Measurements from ENCODE around the gene ADAM8. TPM values are rescaled to one million over a fixed set of nuclear protein-coding genes. Genes with fewer than 3 reads are reported as not detected.
A peak's percentile ranks its signal among the peaks of the same experiment; 100 is the strongest.
"Not testable (repeated sequence)": the region's sequence is repeated elsewhere in the genome, so short reads cannot be mapped to it uniquely, and the experiment has no call there.

ADAM8 gene
- polyA plus RNA-seq, 1 donor: 3.3 TPM

- no peak for DNase-seq
These were observed 10.4 kb downstream of the ADAM8 start for GRCh38 chr10:133266056-133266795.

- DNase-seq: not testable (repeated sequence)
These were observed 11.6 kb downstream of the ADAM8 start for GRCh38 chr10:133265052-133265451.

- no peak for DNase-seq
These were observed 12.2 kb downstream of the ADAM8 start for GRCh38 chr10:133264461-133264860.

GRCh38 chr10:133263674-133264073 is 13.0 kb downstream of the ADAM8 start:
- no peak for DNase-seq

- no peak for DNase-seq
These were observed 14.0 kb downstream of the ADAM8 start for GRCh38 chr10:133262696-133263095.

- peak; percentile 57 for DNase-seq
These were observed 14.8 kb downstream of the ADAM8 start for GRCh38 chr10:133261726-133262325.

- no peak for DNase-seq
These were observed 15.6 kb downstream of the ADAM8 start for GRCh38 chr10:133260895-133261725.

GRCh38 chr10:133259602-133259989 is 17.1 kb downstream of the ADAM8 start:
- no peak for DNase-seq

- peak; percentile 40 for DNase-seq
These were observed 17.7 kb downstream of the ADAM8 start for GRCh38 chr10:133258818-133259601.

- DNase-seq: no peak
These were observed 18.4 kb downstream of the ADAM8 start for GRCh38 chr10:133258066-133258817.

GRCh38 chr10:133257489-133258065 is 19.1 kb downstream of the ADAM8 start:
- DNase-seq: no peak

GRCh38 chr10:133255323-133255722 is 21.3 kb downstream of the ADAM8 start:
- no peak for DNase-seq

GRCh38 chr10:133254421-133255120 is 22.1 kb downstream of the ADAM8 start:
- no peak for DNase-seq

GRCh38 chr10:133253361-133253955 is 23.2 kb downstream of the ADAM8 start:
- no peak for DNase-seq

GRCh38 chr10:133252223-133252552 is 24.5 kb downstream of the ADAM8 start:
- no peak for DNase-seq

GRCh38 chr10:133251388-133252222 is 25.1 kb downstream of the ADAM8 start:
- no peak for DNase-seq

GRCh38 chr10:133249975-133250754 is 26.5 kb downstream of the ADAM8 start:
- no peak for DNase-seq

- no peak for DNase-seq
These were observed 27.4 kb downstream of the ADAM8 start for GRCh38 chr10:133249094-133249780.

Measured in hindlimb muscle (tissue), 1 donor.